A204.1 (cell line): ENCODE data around the gene PTCHD4.

Source experiments
- FAIRE-seq: peaks from 2 replicates; lab custom pipeline; 2012; peaks lifted over from hg19 to GRCh38; lab: Jason Lieb, UNC

The PTCHD4 gene

DNA sequence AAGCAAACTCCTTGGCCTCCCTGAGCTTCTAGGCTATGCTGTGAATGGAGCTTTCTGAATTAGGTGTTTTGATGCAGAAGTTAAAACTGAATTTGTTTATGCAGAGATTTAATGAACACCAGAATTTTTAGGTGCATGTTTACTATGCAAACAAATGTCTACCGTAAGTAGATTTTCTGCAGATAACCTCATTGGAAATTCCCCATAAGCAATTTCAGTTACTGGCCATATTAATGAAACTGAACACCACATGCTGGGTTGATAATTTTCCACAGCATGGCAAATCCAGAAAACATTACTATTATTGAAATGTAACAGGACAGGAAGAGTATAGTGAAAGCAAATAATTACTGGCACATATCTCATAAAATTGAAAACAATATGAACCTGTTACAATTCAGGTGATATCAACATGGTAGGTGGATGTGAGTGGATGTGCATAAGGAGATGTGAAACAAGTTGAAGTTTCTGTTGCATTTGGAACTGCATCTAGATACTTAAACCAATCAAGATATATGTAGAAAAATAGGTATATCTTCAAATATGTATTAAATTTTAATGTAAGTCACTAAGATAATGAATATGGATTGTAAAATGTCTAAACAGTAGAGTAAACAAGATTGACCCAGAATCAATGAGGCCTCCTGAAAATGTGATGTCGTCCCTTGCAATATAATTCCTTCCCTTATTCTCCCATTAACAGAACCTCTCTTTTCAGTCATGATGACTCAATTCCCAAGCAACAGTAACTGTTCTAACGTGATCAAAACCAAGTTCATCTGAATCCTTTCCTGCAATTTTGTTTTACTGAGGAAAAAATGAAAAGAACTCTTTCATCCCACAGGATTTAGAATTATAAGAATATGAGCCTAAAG lies 11.0 kb downstream of the PTCHD4 start:
- FAIRE-seq, result no peak

DNA sequence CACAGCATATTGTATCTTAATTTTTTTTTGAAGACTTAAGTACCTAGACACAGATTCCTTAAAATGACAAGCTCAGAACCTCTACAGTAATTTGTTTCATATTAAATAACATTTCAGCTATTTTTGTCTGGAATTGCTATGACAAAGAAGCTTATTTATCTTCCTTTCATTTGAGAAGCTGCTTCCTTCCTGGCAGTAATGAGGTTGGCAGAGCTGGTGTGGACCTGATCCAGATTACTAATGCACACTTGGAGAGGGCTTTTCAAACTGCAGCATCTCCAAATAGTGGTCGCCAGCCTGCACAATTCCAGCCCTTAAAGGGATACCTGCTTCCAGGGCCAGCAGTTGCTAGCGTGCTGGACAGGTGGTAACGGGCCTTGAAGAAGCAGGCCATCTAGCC lies 12.1 kb downstream of the PTCHD4 start:
- FAIRE-seq, result peak; percentile 96

DNA sequence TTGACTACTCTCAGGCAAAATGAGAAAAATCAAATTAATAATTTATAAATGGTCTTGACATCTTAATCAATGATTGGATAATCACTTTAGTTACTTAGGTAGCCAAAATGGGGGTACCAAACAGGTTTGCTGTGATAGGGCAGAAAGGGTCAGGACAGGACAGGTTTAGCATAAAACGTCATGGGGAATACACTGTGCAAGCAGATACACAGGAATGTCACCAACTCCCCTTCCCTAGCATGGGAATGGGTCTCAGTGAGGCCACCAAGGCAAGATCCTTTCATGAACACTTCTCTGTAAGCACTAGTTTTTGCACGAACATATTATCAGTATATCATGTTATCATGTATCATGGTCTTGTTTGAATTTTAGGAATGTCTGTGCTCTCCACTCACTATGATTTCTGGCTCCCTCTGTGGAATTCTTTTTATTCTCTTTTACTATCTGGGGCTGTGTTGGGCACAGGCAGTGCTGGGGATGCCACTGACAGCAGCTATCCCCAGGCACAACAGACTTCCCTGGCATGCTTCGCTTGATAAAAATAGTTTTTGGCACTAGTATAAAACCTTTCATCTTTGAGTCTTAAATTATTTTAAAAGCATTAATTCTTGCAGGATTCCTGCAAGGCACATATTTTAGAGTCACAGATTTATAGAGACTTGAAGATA lies 18.3 kb downstream of the PTCHD4 start:
- no peak for FAIRE-seq

DNA sequence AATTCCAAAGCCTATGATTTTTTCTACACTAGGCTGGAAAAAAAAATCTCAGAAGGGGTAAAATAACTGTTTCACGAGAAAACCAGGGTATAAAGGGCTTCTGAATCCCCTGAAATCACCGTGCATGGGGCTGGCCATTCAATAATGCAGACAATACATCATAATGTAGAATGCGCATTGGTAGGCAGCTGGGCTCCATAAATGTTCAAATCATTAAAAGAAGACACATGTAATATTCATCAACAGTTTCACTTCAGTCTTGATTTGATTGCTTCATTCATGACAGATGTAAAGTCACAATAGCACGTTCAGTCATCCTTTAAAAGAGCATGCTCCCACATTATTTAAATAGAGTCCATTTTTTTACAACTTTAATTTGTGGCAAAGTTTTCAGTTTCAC lies 20.5 kb downstream of the PTCHD4 start:
- no peak for FAIRE-seq

GRCh38 chr6:48087448-48087847 lies 23.5 kb downstream of the PTCHD4 start:
- peak; percentile 90 for FAIRE-seq

DNA sequence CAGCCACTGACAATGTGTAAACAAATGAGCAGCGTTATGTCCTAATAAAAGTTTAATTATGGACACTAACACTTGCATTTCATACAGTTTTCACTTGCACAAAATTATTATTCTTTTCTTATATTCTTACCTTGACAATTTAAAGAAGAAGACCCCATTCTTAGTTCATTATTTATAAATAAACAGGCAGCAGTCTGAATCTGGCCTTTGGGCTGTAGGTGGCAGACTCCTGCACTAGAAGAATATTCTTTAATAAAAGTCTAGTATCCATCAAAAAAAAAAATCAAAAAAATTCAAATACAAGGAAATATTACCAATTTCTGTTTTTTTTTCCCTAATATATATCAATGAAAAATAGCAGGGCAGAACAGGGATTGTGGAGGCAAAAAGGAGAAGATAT lies 24.8 kb downstream of the PTCHD4 start:
- FAIRE-seq, result peak; percentile 14

GRCh38 chr6:48085131-48085741 lies 25.8 kb downstream of the PTCHD4 start:
- FAIRE-seq, result no peak

GRCh38 chr6:48084201-48084600 lies 26.8 kb downstream of the PTCHD4 start:
- FAIRE-seq, result no peak

DNA sequence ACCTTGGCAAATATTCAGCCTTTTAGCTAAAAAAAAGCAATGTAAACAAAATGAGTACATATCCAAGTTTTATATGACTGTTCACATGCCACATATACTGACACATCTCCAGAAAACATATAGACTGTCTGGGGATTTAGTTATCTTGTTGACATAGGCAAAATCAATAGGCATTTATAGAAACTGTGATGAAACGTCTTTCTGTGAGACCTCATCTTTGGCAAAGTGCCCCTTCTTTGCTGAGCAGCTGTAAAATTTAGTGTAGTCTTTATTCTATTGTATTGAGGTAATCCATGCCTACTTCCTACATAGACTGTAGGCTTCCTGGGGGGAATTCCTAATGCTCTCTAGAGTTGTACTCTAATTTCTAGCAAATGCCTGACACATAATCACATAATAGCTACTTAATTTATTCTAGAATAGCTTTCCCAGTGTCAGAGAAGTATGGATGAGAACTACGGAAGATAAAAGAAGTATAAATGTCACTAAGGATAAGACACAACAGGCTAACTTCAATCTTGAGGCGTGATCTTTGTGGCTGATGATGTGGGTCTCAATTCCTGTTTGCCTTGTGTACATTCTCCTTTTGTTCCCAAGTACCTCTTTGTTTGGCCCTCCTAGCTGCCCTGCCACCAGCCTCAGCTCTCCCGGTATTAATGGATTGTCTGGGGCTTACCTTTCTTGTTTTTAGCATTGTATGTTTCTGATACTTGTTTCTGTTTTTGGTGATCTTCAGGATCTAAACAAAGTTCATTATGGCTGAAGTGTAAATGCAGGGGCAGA lies 30.6 kb downstream of the PTCHD4 start:
- FAIRE-seq, result no peak

GRCh38 chr6:48078120-48078519 lies 32.9 kb downstream of the PTCHD4 start:
- FAIRE-seq, result no peak

DNA sequence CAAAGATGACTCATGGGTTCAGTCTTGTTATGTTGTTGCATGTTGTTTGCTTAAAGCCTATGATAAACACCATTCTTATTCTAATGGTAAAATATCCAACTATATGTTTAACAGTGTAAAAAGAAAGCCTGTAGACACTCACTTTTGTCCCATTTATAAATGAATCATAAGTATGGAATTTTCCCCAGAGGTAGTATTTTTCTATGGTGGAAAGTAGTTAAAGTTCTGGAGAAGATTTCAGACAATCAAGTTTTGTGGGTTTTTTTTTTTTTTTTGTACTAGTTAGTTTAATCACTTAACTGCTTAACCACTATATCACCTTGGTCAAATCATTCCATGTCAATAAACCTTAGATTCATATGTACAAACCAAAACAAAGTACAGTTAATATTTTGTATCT lies 35.8 kb downstream of the PTCHD4 start:
- peak; percentile 37 for FAIRE-seq

GRCh38 chr6:48073976-48074767 lies 36.8 kb downstream of the PTCHD4 start:
- FAIRE-seq, result no peak

- no peak for FAIRE-seq
Observed at GRCh38 chr6:48071833-48072232, 39.2 kb downstream of the PTCHD4 start.

DNA sequence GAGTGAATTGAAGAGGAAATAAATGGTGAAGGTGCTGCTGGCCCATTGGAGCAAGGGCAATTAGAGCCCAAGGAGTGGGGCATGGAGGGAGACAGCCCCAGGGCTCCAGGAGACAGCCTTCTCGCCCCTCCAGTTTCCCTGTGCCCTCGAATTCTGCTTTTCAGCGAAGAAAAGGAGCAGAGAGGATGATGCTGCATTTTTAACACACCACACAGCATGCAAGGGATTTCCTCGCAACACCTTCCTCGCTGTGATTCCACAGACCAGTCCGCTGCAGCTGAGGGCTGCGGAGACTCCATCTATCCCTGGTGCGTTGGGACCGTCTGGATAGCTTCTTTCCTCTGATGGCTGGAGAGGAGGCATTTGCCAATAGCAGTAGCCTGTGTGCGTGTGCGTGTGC lies 41.7 kb downstream of the PTCHD4 start:
- FAIRE-seq, result no peak

- FAIRE-seq, result no peak
Observed at GRCh38 chr6:48068278-48069251, 42.4 kb downstream of the PTCHD4 start.

GRCh38 chr6:48067886-48068277 lies 43.1 kb downstream of the PTCHD4 start:
- no peak for FAIRE-seq

DNA sequence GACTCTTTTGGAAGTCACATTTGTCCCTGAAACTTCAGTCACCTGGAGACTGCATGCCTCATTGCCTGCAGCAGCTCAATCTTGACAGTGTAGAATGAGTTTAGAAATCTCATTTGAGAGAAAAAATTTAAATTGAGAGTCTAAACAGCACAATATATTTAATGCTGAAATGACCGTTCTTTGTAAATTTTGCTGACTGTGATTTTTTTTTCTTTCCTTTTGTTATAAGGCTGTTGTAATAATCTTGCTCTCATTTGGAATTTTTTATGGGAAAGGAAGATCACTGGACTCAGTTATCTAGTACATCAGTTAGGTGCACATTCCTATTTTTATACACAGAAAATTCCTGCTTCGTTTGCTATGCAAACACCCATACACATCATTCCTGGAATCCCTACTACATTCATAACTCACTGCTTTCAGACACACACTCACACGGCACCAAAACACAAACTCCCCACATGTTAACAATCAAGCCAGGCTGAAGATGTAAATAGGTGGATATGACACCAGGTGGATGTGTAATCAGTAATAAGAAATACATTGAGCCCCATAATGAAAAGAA lies 43.8 kb downstream of the PTCHD4 start:
- FAIRE-seq, result no peak

DNA sequence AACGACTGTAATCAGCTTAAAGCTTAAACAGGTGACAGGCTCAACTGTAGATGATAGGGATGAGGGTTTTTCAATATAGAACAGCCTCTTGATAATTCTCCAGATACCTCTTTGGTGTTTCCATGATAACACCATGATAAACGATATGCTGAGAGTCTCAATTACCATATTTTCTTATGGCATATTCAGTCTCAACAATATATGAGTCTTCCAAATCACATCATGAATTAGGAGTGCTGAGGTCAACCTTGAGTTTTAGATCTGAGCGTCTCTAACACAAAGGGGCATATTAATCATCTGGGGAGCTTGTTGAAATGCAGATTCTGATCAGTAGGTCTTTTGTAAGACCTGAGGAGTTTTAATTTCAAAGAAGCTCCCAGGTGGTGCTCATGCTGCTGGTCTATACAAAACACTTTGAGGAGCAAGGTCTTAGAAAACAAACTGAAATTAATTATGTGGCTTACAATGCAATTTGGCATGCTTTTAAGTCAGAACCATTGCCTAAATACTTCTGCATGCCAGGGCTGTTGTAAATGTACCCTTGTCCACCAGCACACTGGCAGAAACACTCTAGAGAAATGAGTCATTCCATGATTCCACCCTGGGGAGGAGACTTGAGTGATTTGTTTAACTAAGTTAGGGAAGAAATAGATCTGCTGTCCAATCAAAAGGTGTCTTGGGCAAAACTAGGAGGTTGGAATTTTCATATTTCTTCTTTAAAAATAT lies 49.6 kb downstream of the PTCHD4 start:
- no peak for FAIRE-seq
